GM18870 (cell line): ENCODE results near the gene GARNL3.

Source experiments
- ATAC-seq: cut with Tn5 transposase; IDR thresholded peaks from one replicate; pipeline ENCODE4 v1.9.1; 2021; ENCODE audit warnings: moderate library complexity; ENCODE audit not compliant: unreplicated experiment

The GARNL3 gene

GRCh38 chr9:127277770-127278169, 13.2 kb downstream of the GARNL3 start:
- ATAC-seq, result no peak

- ATAC-seq, result no peak
Observed at GRCh38 chr9:127278372-127278771, 13.8 kb downstream of the GARNL3 start.

GRCh38 chr9:127279717-127280285, 15.2 kb downstream of the GARNL3 start:
- no peak for ATAC-seq

DNA sequence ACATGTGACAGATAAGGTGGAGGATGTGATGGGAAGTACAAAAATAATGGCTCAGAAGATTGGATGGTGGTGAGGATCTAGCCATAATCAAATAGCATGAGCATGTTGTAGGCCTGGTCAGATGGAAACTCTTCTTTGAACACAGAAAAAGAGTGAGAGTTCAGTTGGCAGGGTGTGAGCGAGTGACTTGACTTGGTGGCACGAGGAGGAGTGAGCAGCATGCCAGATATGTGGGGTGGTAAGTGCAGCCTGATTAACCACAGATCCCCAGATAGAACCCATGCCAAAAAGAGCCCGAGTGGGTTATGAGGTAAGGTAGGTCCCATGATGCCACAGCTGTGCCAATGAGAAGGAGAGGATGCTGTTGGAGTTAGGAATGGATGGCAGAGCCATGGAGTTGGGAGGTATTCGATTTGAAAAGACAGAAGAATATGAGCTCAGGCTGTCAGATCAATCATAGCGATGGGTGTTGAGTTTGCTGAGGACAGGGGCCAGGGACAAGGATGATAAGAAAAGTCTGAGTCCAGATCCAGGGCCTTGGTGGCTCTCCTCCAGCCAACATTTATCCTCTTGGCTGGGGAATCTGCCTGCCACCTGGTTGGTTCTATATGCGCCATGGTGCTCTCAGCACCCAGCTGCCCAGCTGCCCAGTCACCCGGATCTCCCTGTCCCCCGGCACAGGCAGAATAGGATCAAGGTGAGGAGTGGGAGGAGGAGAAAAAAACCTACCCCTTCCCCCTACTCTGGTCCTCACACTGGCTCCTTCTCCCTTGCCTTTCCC, 16.5 kb downstream of the GARNL3 start:
- no peak for ATAC-seq

DNA sequence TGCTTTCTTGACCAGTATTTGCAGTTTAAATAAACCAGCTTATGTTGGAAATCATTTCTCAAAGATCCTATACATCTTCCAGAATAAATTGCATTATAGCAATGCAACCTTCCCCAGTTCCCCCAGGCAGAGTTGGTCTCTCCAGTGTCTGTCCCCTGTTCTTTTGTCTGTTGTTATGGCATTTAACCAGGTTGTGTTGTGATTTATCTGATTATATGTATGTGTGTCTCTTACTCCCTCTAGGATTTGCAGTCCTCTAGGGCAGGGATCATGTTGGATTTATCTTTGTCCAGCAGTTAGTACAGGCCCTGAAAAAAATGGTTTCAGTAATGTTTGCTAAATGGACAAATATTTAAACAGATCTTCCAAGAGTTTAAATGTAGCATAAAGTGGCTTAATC, 17.3 kb downstream of the GARNL3 start:
- ATAC-seq, result no peak

- no peak for ATAC-seq
Observed at GRCh38 chr9:127282611-127283010, 18.0 kb downstream of the GARNL3 start.

GRCh38 chr9:127283135-127283534, 18.6 kb downstream of the GARNL3 start:
- ATAC-seq, result no peak

DNA sequence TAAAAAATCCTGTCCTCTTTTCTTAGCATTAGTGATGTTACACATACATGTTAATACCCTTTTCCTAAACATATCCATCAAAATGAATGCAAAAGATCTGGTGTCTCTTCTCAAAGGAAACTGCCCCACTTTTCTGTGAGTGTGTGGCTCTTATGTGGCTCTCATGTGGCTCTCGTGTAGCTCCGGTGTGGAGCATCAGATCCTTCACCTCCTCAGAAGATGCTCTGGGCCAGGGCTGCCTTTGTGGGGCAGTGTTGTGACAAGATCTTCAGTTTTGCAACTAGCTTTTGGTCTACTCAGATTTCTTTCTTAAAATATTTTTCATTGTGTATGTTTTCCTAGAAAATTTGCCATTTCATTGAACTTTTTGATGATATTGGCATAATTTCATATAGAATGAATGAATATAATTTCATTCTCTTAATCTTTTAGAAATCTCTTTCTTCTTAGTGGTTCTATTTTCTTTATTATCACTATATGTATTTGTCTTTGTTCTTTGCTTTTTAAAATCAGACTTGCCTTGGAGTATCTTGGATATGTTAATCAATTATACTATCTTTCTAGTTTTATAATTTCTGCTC, 19.4 kb downstream of the GARNL3 start:
- no peak for ATAC-seq

DNA sequence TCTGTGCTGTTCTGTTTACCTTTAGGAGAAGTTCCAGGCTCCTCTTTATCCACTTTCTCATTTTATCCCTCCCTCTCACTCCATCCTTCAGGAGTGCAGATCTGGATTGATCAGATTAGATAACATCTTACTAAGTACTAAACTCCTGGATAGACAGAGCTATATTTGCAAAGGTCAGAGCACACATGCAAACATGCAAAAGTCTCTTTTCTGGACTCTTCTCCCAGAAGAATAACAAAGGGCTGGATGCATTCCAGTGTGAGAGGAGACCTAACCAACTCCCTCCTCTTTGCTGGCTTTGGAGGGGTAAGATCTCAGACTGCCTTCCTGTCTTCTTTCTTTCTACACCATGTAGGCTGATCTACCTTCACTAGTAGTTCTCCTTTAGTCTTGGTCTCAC, 21.4 kb downstream of the GARNL3 start:
- ATAC-seq, result no peak

- no peak for ATAC-seq
Observed at GRCh38 chr9:127290561-127291065, 26.0 kb downstream of the GARNL3 start.

- ATAC-seq, result no peak
Observed at GRCh38 chr9:127291246-127291778, 26.7 kb downstream of the GARNL3 start.

DNA sequence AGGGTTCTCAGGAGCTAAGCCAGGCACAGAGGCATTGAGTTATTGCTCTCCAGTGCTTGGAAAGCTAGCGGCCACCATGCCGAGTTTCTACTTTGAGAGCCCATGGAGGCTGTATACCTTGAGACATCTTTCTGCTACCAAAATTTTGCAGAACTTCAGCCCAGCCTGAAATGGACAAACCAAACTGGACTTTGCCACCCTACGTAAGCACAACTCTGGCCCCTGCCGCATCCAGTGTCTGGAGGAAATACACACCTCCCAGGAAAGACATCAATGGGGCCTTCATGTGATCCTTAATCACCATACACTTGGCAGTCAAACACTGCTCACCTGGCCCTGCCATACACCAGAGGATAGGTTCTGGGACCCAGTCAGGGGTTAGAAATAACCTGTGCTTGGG, 27.8 kb downstream of the GARNL3 start:
- no peak for ATAC-seq

DNA sequence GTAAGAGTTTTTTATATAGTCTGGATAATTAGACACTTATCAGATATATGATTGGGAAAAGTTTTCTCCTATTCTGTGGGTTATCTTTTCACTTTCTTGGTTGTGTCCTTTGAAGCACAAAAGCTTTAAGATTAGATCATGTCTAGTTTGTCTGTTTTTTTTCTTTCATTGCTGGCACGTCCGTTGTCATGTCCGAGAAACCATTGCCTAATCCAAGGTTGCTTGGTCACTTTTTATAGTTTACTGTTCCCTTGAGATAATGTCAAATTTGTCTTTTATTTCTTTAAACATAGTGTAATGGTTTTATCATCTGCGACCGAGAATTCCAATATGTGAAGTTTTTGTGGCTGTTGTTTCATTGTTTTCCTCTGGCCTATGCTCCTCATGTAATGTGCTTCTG, 28.8 kb downstream of the GARNL3 start:
- no peak for ATAC-seq

- ATAC-seq, result no peak
Observed at GRCh38 chr9:127293767-127294166, 29.2 kb downstream of the GARNL3 start.

DNA sequence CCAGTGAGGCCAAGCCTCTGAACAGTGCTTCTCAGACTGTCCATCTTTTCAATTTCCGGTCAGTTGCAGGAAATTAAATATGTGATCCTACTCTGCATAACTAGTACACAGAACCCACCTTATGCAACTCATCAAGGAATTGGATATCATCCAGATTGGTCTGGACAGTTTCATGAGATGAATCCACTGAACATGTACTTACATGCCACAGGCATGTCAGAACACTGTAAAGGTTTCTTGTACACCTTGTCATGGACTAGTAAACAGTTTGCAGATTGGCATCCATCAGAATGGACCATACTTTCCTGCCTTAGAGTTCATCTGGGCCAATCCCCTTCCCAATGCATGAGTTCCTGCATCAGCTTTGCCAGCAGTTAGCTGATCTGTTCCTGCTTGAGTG, 30.4 kb downstream of the GARNL3 start:
- ATAC-seq, result no peak

DNA sequence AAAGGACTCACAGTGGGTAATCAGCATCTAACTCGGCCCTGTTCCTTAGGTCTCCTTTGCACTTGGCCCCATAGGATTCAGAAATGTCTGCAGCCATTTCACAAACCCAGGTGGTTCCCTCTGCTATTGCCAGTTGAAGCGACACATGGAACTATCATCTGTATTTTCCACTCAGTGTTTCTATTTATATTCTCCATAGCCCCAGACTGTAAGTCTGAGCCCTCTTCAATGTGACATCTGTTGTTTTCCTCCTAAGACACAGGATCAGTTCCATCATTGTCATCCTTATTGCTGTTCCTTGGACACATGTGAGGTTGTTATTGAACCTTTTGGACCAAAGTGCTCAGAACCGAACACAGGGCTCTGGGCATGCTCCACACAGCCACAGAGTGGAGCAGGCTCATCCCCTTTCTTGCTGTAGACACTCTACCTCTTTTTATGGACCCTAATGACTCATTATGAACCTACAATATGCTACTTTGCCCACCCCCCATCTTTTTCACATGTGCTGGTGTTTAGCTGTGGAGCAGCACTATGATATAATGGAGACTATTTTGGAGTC, 36.4 kb downstream of the GARNL3 start:
- no peak for ATAC-seq

DNA sequence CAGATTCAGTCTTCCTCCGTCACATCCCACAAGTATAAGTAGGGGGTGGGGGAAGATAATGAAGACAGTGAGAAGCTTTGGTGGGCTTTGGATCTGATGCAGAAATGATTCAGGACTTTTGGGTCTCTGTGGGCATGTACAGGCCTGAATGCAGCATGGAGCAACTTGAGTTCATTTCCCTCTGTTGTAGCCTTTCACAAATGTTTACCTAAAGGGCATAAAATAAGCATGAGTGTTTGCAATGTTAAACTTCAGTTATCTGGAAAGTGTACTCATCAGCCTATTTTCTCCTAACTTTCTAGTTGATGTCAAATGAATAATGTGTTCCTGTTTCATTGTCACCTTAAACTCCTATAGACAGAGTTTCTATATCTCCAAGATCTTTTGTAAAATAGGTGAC, 39.3 kb downstream of the GARNL3 start:
- no peak for ATAC-seq

GRCh38 chr9:127305206-127305837, 40.7 kb downstream of the GARNL3 start:
- ATAC-seq, result no peak

DNA sequence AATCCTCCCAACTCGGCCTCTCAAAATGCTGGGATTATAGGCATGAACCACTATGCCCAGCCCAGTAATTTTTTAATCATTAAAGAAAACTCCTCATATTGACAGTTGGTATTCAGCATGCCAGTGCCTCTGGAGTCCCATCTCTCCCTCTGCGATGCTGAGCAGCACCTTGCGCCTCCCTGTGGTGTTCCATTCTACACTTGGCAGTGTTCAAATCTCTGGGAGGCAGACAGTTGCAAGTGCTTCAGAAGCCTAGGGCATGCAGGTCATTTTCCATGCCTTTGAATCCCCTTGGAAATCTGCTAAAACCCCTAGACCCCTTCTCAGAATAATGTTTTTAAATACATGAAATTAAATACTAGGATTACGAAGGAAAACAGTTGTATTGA, 41.3 kb downstream of the GARNL3 start:
- ATAC-seq, result no peak

DNA sequence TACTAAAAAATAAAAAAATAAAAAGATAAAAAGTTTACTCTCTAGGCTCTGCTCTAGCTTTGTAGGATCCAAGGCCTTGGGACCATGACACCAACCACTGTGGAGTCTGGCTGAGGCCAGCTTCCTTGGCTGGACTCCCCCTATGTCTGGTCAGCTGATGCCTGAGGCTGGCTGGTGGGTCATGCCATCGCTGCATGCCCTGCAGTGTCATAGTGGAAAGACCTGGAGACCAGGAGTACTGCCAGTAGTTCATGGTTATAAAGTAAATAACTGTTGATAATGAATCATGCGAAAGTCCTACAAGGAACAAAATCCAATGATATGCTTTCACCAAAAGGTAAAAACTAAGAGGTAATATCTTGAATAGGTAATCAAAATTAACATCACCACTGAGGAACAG, 43.2 kb downstream of the GARNL3 start:
- no peak for ATAC-seq
